ENCODE measurements around the gene NOTUM. TPM values are rescaled to one million over a fixed set of nuclear protein-coding genes. Genes with fewer than 3 reads are reported as not detected.

NOTUM gene
- total RNA-seq (1 to 10 TPM in 1 of 2 donors, under 1 TPM in 1; 0.79 to 1.0 TPM), polyA plus RNA-seq (ENCODE audit: insufficient read length in 6 of 6) (10 to 100 TPM; 40.3 to 71.4 (median 67.0) TPM)
- long read RNA-seq, donor 1, transcript NOTUM-201 (11 exons, 2,329 nt) = major isoform, 11 of 26 reads
- long read RNA-seq, donor 1, partial matches to known transcripts = 8 of 26 reads
- long read RNA-seq, donor 1, other reads (novel, unspliced or antisense) = 6 of 26 reads
- long read RNA-seq, donor 2, transcript NOTUM-201 (11 exons, 2,329 nt) = major isoform, 13 of 26 reads
- long read RNA-seq, donor 2, partial matches to known transcripts = 5 of 26 reads
- long read RNA-seq, donor 2, other reads (novel, unspliced or antisense) = 8 of 26 reads
- long read RNA-seq, donor 3, transcript NOTUM-201 (11 exons, 2,329 nt) = major isoform, 7 of 12 reads
- long read RNA-seq, donor 3, partial matches to known transcripts = 0 of 12 reads
- long read RNA-seq, donor 3, other reads (novel, unspliced or antisense) = 5 of 12 reads
- long read RNA-seq, donor 4, partial matches to known transcripts = 1 of 1 reads
- long read RNA-seq, donor 4, other reads (novel, unspliced or antisense) = 0 of 1 reads
- long read RNA-seq, donor 5, transcript NOTUM-201 (11 exons, 2,329 nt) = major isoform, 18 of 38 reads
- long read RNA-seq, donor 5, partial matches to known transcripts = 9 of 38 reads
- long read RNA-seq, donor 5, other reads (novel, unspliced or antisense) = 11 of 38 reads
- long read RNA-seq, donor 6, transcript NOTUM-201 (11 exons, 2,329 nt) = major isoform, 9 of 50 reads
- long read RNA-seq, donor 6, partial matches to known transcripts = 35 of 50 reads
- long read RNA-seq, donor 6, other reads (novel, unspliced or antisense) = 5 of 50 reads
- long read RNA-seq, donor 7, transcript NOTUM-201 (11 exons, 2,329 nt) = major isoform, 6 of 14 reads
- long read RNA-seq, donor 7, partial matches to known transcripts = 8 of 14 reads
- long read RNA-seq, donor 7, other reads (novel, unspliced or antisense) = 0 of 14 reads
- long read RNA-seq, donor 8, transcript NOTUM-201 (11 exons, 2,329 nt) = major isoform, 7 of 15 reads
- long read RNA-seq, donor 8, partial matches to known transcripts = 0 of 15 reads
- long read RNA-seq, donor 8, other reads (novel, unspliced or antisense) = 7 of 15 reads
- long read RNA-seq, donor 9 = 0 reads
- long read RNA-seq, donor 10 = 0 reads
- long read RNA-seq, donor 11 = 0 reads
- long read RNA-seq, donor 12, transcript NOTUM-201 (11 exons, 2,329 nt) = major isoform, 5 of 96 reads
- long read RNA-seq, donor 12, partial matches to known transcripts = 81 of 96 reads
- long read RNA-seq, donor 12, other reads (novel, unspliced or antisense) = 10 of 96 reads

GRCh38 chr17:81961087-81961511 lies at the start of gene NOTUM:
NOTUM (minus strand) TSS chr17:81961187; CDS start chr17:81960909, 278 bp downstream.
- Histone ChIP-seq H3K27me3 (peaks cover 26 to 94% of the 10 kb centered on the region in 2 donors), H3K36me3 (no peaks in the 10 kb centered on the region), H3K9me3 (no peaks in the 10 kb centered on the region), H3K4me3 (peak within 1 kb of the TSS; percentile 24 to 47), H3K27ac (no peak within 1 kb of the TSS), H3K4me1 (peaks cover 8 to 38% of the 10 kb centered on the region in 2 donors)
- intact Hi-C loops (cut with DNase I) = no loop called here
- ATAC-seq (peak; percentile 4), DNase-seq (peak in 1 of 4 donors; percentile 57)
- TF ChIP-seq, protein P1, sequence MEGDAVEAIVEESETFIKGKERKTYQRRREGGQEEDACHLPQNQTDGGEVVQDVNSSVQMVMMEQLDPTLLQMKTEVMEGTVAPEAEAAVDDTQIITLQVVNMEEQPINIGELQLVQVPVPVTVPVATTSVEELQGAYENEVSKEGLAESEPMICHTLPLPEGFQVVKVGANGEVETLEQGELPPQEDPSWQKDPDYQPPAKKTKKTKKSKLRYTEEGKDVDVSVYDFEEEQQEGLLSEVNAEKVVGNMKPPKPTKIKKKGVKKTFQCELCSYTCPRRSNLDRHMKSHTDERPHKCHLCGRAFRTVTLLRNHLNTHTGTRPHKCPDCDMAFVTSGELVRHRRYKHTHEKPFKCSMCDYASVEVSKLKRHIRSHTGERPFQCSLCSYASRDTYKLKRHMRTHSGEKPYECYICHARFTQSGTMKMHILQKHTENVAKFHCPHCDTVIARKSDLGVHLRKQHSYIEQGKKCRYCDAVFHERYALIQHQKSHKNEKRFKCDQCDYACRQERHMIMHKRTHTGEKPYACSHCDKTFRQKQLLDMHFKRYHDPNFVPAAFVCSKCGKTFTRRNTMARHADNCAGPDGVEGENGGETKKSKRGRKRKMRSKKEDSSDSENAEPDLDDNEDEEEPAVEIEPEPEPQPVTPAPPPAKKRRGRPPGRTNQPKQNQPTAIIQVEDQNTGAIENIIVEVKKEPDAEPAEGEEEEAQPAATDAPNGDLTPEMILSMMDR (IDR thresholded peaks at IDR 0.05) = peak in 1 of 2 donors; percentile 9

GRCh38 chr17:82009413-82009812 lies 48.4 kb upstream of the NOTUM start:
- no peak for DNase-seq
- TF ChIP-seq, protein P1 (IDR thresholded peaks at IDR 0.05) = no peak
- H3K36me3 ChIP-seq = peaks cover 0 to 13% of the 10 kb centered on the region in 2 donors
- no peak overlapping the region for H3K27ac ChIP-seq
- no peak overlapping the region for H3K4me3 ChIP-seq
- intact Hi-C loops (cut with DNase I) = no loop called here
- ATAC-seq = no peak
- peaks cover 0 to 11% of the 10 kb centered on the region in 2 donors for H3K4me1 ChIP-seq
- no peaks in the 10 kb centered on the region for H3K27me3 ChIP-seq
- no peaks in the 10 kb centered on the region for H3K9me3 ChIP-seq

DNA sequence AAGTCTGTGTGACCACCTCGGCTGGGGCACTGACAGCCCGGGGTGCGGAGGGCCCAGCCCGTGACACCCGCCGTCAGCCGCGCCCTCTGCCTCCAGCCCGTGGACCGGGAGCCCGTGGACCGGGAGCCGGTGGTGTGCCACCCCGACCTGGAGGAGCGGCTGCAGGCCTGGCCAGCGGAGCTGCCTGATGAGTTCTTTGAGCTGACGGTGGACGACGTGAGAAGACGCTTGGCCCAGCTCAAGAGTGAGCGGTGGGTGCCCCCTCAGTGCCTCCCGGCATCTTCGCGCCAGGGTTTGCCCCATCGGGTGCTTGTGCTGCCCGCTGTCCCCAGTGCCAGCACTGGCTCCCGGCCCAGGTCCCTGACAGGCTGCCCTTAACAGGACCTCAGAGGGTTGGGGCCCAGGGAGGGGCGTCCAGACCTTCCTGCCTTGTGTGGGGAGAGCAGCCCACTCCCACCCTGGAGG lies 48.0 kb upstream of the NOTUM start:
- Histone ChIP-seq H3K4me1 (peaks cover 0 to 11% of the 10 kb centered on the region in 2 donors), H3K9me3 (no peaks in the 10 kb centered on the region), H3K4me3 (no peak overlapping the region), H3K36me3 (peaks cover 0 to 13% of the 10 kb centered on the region in 2 donors), H3K27ac (no peak overlapping the region), H3K27me3 (no peaks in the 10 kb centered on the region)
- intact Hi-C loops (cut with DNase I) = no loop called here
- ATAC-seq = no peak
- TF ChIP-seq, protein P1 (IDR thresholded peaks at IDR 0.05) = no peak
- no peak for DNase-seq

DNA sequence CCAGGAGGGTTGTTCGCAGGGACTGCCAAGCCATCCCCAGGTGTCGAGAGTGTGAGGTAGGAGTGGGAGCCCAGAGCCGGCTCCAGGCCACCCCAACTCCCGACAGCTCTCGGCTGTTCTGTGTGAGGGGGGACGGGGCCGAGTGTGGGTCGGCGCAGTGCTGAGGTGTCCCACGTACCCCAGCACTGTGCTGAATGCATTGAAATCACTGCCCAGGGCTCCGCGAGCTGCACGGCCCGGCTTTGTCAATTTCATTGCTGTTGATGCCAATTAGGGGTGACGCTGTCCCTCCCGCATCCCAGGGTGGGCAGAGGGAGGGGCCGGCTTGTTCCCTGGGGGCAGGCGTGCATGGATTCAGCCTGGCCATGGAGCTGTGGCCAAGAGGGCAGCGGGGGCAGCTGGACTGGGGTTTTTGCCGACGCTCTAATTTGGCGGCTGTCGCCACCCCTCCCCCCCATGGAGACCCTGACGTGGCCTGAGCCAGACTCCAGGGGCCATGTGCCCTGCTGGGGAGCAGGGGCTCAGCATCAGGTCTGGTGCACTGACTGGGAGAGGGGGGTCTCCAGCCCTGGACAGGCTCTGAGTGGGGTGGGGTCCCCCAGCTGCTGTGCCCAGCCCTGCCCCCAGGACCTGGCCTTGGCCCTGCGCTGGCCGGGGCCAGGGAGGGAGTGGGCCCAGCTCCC lies 47.4 kb upstream of the NOTUM start:
- DNase-seq (no peak), ATAC-seq (no peak)
- TF ChIP-seq, protein P1 (IDR thresholded peaks at IDR 0.05) = no peak
- Histone ChIP-seq H3K27ac (no peak overlapping the region), H3K36me3 (peaks cover 0 to 13% of the 10 kb centered on the region in 2 donors), H3K4me1 (peaks cover 0 to 7% of the 10 kb centered on the region in 2 donors), H3K27me3 (no peaks in the 10 kb centered on the region), H3K9me3 (no peaks in the 10 kb centered on the region), H3K4me3 (no peak overlapping the region)
- intact Hi-C loops (cut with DNase I) = no loop called here
